HEK293T (cell line): ENCODE measurements around the gene NIFK.

ENCODE experiments used
- BHLHE40 ChIP-seq: fragments of 450-650 bp; IDR thresholded peaks from 2 replicates; pipeline ENCODE4 v1.6.1; 2016; ENCODE audit warnings: mild to moderate bottlenecking, moderate library complexity, borderline replicate concordance
- FOXA1 ChIP-seq: fragments of 450-650 bp; IDR thresholded peaks from 2 replicates; pipeline ENCODE4 v1.6.1; 2016; ENCODE audit warnings: mild to moderate bottlenecking
- FOXM1 ChIP-seq: fragments of 450-650 bp; IDR thresholded peaks from 2 replicates; pipeline ENCODE4 v1.6.1; 2017; ENCODE audit warnings: mild to moderate bottlenecking, borderline replicate concordance
- PKNOX1 ChIP-seq: fragments of 450-650 bp; IDR thresholded peaks from 2 replicates; pipeline ENCODE4 v1.6.1; 2016

- TF ChIP-seq FOXM1 (no peak), PKNOX1 (no peak), BHLHE40 (no peak), FOXA1 (no peak)
Observed at GRCh38 chr2:121736462-121737336, at the start of gene NIFK.
